ENCODE data around the gene CGREF1.

Gene CGREF1

GRCh38 chr2:27109083-27109482, 9.8 kb downstream of the CGREF1 start:
- no peak for DNase-seq

GRCh38 chr2:27108221-27108620, 10.7 kb downstream of the CGREF1 start:
- DNase-seq: no peak

GRCh38 chr2:27105981-27106380, 12.9 kb downstream of the CGREF1 start:
- DNase-seq: no peak

GRCh38 chr2:27102329-27102728, 16.6 kb downstream of the CGREF1 start:
- DNase-seq: no peak

- no peak for DNase-seq
These were observed 18.9 kb downstream of the CGREF1 start for GRCh38 chr2:27100036-27100435.

GRCh38 chr2:27099334-27099955, 19.5 kb downstream of the CGREF1 start:
- no peak for DNase-seq

- DNase-seq: no peak
These were observed 21.6 kb downstream of the CGREF1 start for GRCh38 chr2:27097341-27097740.

- no peak for DNase-seq
These were observed 22.1 kb downstream of the CGREF1 start for GRCh38 chr2:27096748-27097297.

GRCh38 chr2:27095745-27096651, 22.9 kb downstream of the CGREF1 start:
- peak; percentile 34 for DNase-seq

- DNase-seq: no peak
These were observed 23.5 kb downstream of the CGREF1 start for GRCh38 chr2:27095427-27095744.

GRCh38 chr2:27094353-27094984, 24.5 kb downstream of the CGREF1 start:
- no peak for DNase-seq

- DNase-seq: no peak
These were observed 25.2 kb downstream of the CGREF1 start for GRCh38 chr2:27093430-27094352.

GRCh38 chr2:27092696-27093429, 26.1 kb downstream of the CGREF1 start:
- DNase-seq: no peak

- no peak for DNase-seq
These were observed 26.9 kb downstream of the CGREF1 start for GRCh38 chr2:27091746-27092695.

- DNase-seq: no peak
These were observed 29.6 kb downstream of the CGREF1 start for GRCh38 chr2:27089111-27089954.

- no peak for DNase-seq
These were observed 30.3 kb downstream of the CGREF1 start for GRCh38 chr2:27088634-27089033.

GRCh38 chr2:27087823-27088410, 31.0 kb downstream of the CGREF1 start:
- no peak for DNase-seq

- peak; percentile 22 for DNase-seq
These were observed 32.0 kb downstream of the CGREF1 start, which contains the start of gene KHK for GRCh38 chr2:27086724-27087593. KHK (plus strand) TSS chr2:27086772; CDS start chr2:27087260, 488 bp downstream.
